T-helper 1 cell treated with Interleukin-12 subunit alpha and Interleukin-12 subunit beta and Interleukin-4 antibody, amounts not matched to agents 30 μg/mL and 1 μg/mL, for 36 hours (primary cell): Measurements from ENCODE around the gene ANKRA2.

Source experiments
- H3K27ac Mint-ChIP-seq: one replicate; pipeline ENCODE4 v1.8.0; 2021; ENCODE audit warnings: mild to moderate bottlenecking, mixed read lengths
- H3K27me3 Mint-ChIP-seq: one replicate; pipeline ENCODE4 v1.8.0; 2021; ENCODE audit warnings: low read depth, mixed read lengths
- H3K36me3 Mint-ChIP-seq: one replicate; pipeline ENCODE4 v1.8.0; 2021; ENCODE audit warnings: low read depth, mixed read lengths
- H3K4me1 Mint-ChIP-seq: one replicate; pipeline ENCODE4 v1.8.0; 2021; ENCODE audit warnings: low read depth, mixed read lengths
- H3K4me3 Mint-ChIP-seq: one replicate; pipeline ENCODE4 v1.8.0; 2021; ENCODE audit warnings: mild to moderate bottlenecking, moderate library complexity, mixed read lengths
- H3K9me3 Mint-ChIP-seq: one replicate; pipeline ENCODE4 v1.8.0; 2021; ENCODE audit warnings: mixed read lengths

The ANKRA2 gene

GRCh38 chr5:73582285-73583145 is 17.1 kb upstream of the ANKRA2 start:
- H3K27ac Mint-ChIP-seq = no peak overlapping the region
- H3K27me3 Mint-ChIP-seq = no peaks in the 10 kb centered on the region
- H3K36me3 Mint-ChIP-seq = peaks cover 20% of the 10 kb centered on the region
- H3K4me3 Mint-ChIP-seq = no peak overlapping the region
- H3K9me3 Mint-ChIP-seq = no peaks in the 10 kb centered on the region
- peaks cover 2% of the 10 kb centered on the region for H3K4me1 Mint-ChIP-seq

DNA sequence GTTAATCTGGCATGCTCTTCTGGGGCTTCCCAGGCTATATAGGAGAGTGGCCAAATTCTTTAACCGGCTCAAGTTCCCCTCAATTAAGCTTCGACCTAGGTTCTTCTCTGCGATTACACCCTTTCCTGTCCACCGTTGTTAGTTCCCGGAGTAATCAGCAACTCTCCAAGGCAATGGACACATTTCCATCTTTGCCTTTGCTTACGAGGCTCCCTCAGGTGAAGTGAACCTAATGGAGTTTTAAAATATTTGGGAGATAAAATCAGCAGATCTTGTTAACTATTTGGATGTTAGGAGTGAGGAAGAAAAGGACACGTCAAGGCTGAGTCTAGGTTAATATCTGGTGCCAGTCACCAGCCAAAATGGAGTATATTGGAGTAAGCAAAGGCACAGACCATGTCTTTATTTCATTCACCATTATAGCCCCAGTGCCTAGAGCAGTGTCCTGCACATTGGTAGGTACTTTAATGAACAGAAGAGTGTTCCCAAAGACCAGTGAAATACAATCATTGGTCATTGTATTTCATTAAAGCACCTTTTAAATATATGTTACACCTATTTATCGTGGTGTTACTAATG is 619 bp upstream of the ANKRA2 start:
- H3K36me3 Mint-ChIP-seq = peaks cover 19% of the 10 kb centered on the region
- peak overlapping the region; percentile 99 for H3K27ac Mint-ChIP-seq
- H3K4me1 Mint-ChIP-seq = peaks cover 28% of the 10 kb centered on the region
- H3K9me3 Mint-ChIP-seq = no peaks in the 10 kb centered on the region
- H3K27me3 Mint-ChIP-seq = no peaks in the 10 kb centered on the region
- H3K4me3 Mint-ChIP-seq = peak overlapping the region; percentile 99

DNA sequence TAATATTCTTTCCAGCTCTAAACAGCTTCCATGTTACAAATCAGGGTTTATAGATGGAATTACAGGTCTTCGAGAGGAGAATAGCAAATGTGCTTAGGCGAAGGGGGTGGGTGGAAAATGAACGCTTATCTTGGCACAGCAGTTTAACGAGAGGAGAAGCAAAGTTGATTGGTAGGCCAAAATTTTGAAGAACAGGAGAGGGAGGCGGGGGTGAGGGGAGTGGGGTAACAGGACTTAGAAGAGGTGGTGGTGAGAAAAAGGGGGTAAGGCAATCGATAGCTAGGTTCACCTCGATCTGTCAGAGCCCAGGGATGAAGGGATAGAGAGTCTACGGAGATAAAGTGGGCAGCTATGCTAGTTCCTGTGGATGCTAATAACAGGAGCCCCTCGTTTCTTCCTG is 764 bp downstream of the ANKRA2 start:
- Mint-ChIP-seq H3K27ac (peak overlapping the region; percentile 99), H3K36me3 (peaks cover 19% of the 10 kb centered on the region), H3K9me3 (no peaks in the 10 kb centered on the region), H3K4me3 (peak overlapping the region; percentile 99), H3K27me3 (no peaks in the 10 kb centered on the region), H3K4me1 (peaks cover 31% of the 10 kb centered on the region)

- Mint-ChIP-seq H3K4me1 (peaks cover 31% of the 10 kb centered on the region), H3K27ac (peak overlapping the region; percentile 99), H3K36me3 (peaks cover 19% of the 10 kb centered on the region), H3K27me3 (no peaks in the 10 kb centered on the region), H3K4me3 (peak overlapping the region; percentile 99), H3K9me3 (no peaks in the 10 kb centered on the region)
Measured at GRCh38 chr5:73564018-73564417, 1.4 kb downstream of the ANKRA2 start.

- Mint-ChIP-seq H3K27me3 (no peaks in the 10 kb centered on the region), H3K4me1 (peaks cover 18% of the 10 kb centered on the region), H3K4me3 (no peak overlapping the region), H3K27ac (no peak overlapping the region), H3K9me3 (no peaks in the 10 kb centered on the region), H3K36me3 (peaks cover 23% of the 10 kb centered on the region)
Measured at GRCh38 chr5:73558950-73559349, 6.5 kb downstream of the ANKRA2 start.

DNA sequence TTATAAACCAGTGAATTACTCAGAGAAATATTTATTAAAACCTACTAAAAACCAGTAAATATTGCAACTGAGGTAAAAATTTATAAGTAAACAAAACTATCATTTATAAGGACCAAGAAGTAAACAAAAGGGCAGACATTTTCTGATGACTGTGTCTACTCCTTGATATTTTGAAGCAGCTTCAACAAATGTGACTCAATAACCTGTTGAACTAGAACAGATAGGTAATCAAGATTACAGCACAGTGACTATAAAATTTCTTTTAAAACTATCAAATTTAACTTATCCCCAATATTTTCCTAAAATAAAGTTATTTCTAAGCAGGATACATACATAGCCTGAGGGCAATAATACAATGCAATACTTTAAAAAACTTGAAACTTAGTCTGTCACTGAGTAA is 12.8 kb downstream of the ANKRA2 start:
- Mint-ChIP-seq H3K4me3 (no peak overlapping the region), H3K27ac (no peak overlapping the region), H3K4me1 (no peaks in the 10 kb centered on the region), H3K9me3 (no peaks in the 10 kb centered on the region), H3K27me3 (peaks cover 12% of the 10 kb centered on the region), H3K36me3 (peaks cover 9% of the 10 kb centered on the region)

- H3K27ac Mint-ChIP-seq = no peak overlapping the region
- H3K4me1 Mint-ChIP-seq = no peaks in the 10 kb centered on the region
- no peaks in the 10 kb centered on the region for H3K9me3 Mint-ChIP-seq
Measured at GRCh38 chr5:73550016-73550415, 15.4 kb downstream of the ANKRA2 start.

GRCh38 chr5:73545403-73545779 is 20.0 kb downstream of the ANKRA2 start:
- H3K4me1 Mint-ChIP-seq = peaks cover 18% of the 10 kb centered on the region
- no peaks in the 10 kb centered on the region for H3K36me3 Mint-ChIP-seq
- H3K27ac Mint-ChIP-seq = no peak overlapping the region
- peaks cover 18% of the 10 kb centered on the region for H3K27me3 Mint-ChIP-seq
- H3K9me3 Mint-ChIP-seq = no peaks in the 10 kb centered on the region
- H3K4me3 Mint-ChIP-seq = no peak overlapping the region

More at GRCh38 chr5:73550016-73550415, 15.4 kb downstream of the ANKRA2 start:
- Mint-ChIP-seq H3K4me3 (no peak overlapping the region), H3K36me3 (peaks cover 6% of the 10 kb centered on the region), H3K27me3 (peaks cover 12% of the 10 kb centered on the region)

DNA sequence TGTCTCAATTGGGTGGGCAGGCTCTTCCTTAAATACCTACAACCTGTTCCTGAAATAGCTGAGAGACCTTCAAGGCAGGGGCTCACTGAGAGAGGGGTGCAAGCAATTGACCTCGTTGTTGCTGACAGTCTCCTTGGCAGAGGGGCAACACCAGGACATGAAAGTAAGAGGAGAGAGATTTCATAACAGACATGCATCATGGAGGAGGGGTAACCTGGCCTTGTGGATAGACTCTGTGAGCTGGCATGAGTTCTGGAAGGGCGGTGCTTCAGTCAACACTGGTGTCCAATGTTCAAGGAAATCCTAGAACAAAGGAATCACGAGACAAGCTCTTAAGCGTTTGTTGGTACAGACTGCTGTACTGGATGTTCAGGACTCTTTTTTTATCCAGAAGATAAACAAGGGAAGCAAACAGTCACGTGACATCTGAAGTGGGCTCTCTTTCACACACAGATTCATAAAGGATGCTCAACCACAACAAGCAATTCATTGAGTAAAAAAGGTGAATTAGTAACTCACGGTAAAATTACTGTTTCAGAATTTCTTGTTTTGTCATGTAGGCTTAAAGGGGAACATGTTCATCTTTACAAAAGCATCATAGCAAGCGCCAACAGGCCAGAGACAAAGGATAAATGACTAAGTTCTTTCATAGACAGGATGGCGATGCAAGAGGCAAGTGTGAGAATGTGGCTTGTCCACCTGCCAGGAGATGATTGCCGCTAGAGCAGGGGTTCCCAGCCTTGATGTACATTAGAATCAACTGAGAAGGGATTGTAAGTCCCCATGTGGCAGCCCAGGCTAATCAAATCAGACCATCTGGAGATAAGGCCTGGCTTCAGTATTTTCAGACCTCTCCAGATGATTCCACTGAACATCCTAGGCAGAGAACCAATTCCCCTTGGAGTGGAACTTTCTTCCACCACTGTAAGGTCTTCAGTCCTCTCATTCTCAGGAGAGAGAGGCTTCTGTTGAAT is 20.7 kb downstream of the ANKRA2 start:
- Mint-ChIP-seq H3K36me3 (no peaks in the 10 kb centered on the region), H3K27ac (no peak overlapping the region), H3K27me3 (peaks cover 13% of the 10 kb centered on the region), H3K4me3 (no peak overlapping the region), H3K9me3 (no peaks in the 10 kb centered on the region), H3K4me1 (peaks cover 18% of the 10 kb centered on the region)

DNA sequence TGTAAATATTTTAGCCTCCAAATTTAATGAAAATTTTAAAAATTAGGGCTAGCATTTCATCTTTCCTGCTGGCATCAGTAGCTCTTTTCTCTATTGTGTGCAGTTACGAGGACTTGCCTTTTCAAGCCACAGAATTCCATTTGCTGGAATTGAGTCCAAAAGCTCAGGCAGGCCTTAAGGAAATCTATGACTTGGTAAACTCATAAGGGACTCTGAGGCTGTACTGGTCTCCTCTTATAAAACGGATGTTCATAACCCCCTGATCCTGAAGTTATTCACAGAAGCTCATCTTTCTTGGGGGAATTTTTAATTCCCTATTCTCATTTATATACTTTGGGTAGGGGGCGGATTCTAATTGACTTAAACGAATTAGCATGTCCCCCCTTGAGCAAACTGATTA is 23.4 kb downstream of the ANKRA2 start:
- H3K36me3 Mint-ChIP-seq = no peaks in the 10 kb centered on the region
- H3K4me3 Mint-ChIP-seq = no peak overlapping the region
- no peak overlapping the region for H3K27ac Mint-ChIP-seq
- H3K27me3 Mint-ChIP-seq = peaks cover 7% of the 10 kb centered on the region
- H3K9me3 Mint-ChIP-seq = no peaks in the 10 kb centered on the region
- peaks cover 18% of the 10 kb centered on the region for H3K4me1 Mint-ChIP-seq

- Mint-ChIP-seq H3K27me3 (peaks cover 11% of the 10 kb centered on the region), H3K36me3 (no peaks in the 10 kb centered on the region), H3K9me3 (no peaks in the 10 kb centered on the region), H3K4me1 (peaks cover 20% of the 10 kb centered on the region), H3K27ac (no peak overlapping the region), H3K4me3 (no peak overlapping the region)
Measured at GRCh38 chr5:73540192-73540591, 25.2 kb downstream of the ANKRA2 start.

GRCh38 chr5:73539730-73540129 is 25.7 kb downstream of the ANKRA2 start:
- Mint-ChIP-seq H3K4me1 (peaks cover 20% of the 10 kb centered on the region), H3K27me3 (peaks cover 13% of the 10 kb centered on the region), H3K36me3 (no peaks in the 10 kb centered on the region), H3K27ac (no peak overlapping the region), H3K4me3 (no peak overlapping the region), H3K9me3 (no peaks in the 10 kb centered on the region)

DNA sequence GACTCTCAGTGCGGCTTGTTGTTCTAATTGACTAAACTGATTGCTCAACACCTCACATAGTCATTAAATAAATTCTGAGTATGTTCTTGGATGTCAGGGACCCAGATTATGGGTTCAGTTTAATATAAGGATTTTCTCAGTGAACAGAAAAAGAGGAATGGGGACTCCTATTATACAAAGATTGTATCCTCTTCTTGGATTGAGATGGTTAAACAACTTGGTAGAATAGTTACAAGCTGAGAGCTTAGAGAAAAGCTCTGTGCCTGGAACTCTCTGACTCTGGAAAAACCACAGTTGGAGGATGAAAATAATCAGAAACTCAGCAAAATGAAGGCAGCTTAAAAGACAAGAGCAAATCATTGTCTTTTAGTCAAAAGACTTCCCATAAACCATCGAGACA is 30.5 kb downstream of the ANKRA2 start:
- Mint-ChIP-seq H3K27ac (no peak overlapping the region), H3K9me3 (no peaks in the 10 kb centered on the region), H3K36me3 (no peaks in the 10 kb centered on the region), H3K4me3 (no peak overlapping the region), H3K27me3 (peaks cover 34% of the 10 kb centered on the region), H3K4me1 (peaks cover 2% of the 10 kb centered on the region)

DNA sequence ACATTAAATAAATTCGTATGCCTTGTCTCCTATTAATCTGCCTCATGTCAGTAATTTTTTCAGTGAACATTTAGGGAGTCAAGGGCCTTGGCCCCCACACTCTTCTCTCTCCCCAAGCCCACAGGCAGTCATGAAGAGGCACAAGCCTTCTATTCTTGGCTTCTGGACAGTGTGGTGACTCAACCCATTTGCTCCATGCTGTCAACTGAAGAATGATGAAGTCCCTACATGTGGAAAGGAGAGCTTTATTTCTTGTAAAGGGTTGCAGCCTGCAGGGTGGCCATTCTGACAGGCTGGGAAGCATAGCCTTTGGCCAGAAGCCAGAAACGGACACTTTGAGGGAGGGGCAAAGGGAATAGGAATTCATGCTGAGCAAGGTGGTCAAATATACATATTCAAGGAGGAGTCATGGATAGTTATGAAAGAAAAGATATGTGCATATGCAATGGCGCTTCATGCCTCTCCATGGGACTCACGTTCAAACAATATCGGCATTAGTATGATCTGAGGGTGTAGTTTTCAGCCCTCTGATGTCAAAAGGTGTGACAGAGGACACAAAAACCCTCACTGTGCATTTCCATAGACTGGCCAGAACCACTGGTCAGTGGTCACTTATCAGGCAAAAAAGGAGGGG is 31.3 kb downstream of the ANKRA2 start:
- Mint-ChIP-seq H3K4me3 (no peak overlapping the region), H3K27ac (no peak overlapping the region), H3K4me1 (peaks cover 2% of the 10 kb centered on the region), H3K9me3 (no peaks in the 10 kb centered on the region), H3K27me3 (peaks cover 42% of the 10 kb centered on the region), H3K36me3 (no peaks in the 10 kb centered on the region)
